Stimulated activated CD4-positive, alpha-beta T cell treated with anti-CD3 and anti-CD28 coated beads, TNF-alpha, amount 100 ng/mL, for 1 hour (primary cell): Measurements from ENCODE around the gene RABGAP1L.

Experiments
- DNase-seq, 3 donors: peaks; one replicate each; pipeline ENCODE4 v3.0.0-alpha.2; 2020; ENCODE audit warnings: low read depth in 3 of 3, low spot score in 1 of 3

RABGAP1L gene

GRCh38 chr1:174911606-174912005 lies 752.3 kb downstream of the RABGAP1L start:
- DNase-seq, result no peak

DNA sequence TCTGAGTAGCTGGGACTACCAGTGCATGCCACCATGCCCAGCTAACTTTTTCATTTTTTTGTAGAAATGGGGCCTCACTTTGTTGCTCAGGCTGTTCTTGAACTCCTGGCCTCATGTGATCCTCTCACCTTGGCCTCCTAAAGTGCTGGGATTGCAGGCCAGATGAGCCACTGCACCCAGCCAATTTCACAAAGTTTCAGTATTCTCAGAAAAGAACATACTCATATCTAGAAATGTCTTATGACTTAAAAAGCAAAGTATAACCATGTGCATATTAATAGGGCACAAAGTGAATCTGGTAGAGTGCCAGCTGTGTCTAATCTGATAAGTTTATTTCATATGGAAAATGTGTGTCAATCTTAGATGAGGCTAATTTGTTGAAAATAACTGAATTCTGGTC lies 752.9 kb downstream of the RABGAP1L start:
- DNase-seq, result no peak

- DNase-seq, result no peak
These were observed 754.0 kb downstream of the RABGAP1L start for GRCh38 chr1:174913225-174913903.

GRCh38 chr1:174914991-174915390 lies 755.7 kb downstream of the RABGAP1L start:
- no peak for DNase-seq

GRCh38 chr1:174916846-174917245 lies 757.5 kb downstream of the RABGAP1L start:
- DNase-seq, result no peak

- DNase-seq, result no peak
These were observed 760.8 kb downstream of the RABGAP1L start for GRCh38 chr1:174920093-174920492.

DNA sequence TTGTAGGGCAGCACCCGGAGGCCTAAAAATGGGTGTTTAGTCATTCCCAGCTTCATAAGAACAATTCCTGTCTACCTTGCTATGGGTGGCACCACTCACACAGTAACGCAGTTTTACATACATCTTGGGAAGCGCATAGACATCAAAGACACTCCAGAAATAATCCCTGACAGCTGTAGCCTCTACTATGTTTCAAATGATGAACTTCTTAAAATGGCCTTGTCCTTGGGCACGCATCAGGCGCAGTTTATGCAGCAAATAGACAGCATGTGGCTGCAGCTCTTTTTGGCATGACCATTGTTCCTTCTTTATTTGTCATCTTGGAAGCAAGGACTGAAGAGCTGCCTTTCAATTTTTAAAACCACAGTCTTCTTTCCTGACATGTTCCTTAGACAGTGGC lies 762.8 kb downstream of the RABGAP1L start:
- no peak for DNase-seq

DNA sequence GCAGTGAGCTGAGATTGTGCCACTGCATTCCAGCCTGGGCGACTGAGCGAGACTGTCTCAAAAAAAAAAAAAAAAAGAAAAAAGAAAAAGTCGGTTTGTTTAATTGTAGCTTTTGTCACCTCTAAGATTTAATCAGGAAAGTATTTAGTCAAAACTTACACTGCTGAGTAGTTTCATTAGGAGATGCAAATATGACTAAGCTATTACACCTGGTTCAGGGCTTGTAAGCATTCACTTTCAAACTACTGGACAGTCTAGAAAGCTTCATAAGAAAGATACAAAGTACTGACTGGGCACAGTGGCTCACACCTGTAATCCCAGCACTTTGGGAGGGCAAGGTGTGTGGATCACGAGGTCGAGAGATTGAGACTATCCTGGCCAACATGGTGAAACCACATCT lies 764.5 kb downstream of the RABGAP1L start:
- DNase-seq, result no peak

DNA sequence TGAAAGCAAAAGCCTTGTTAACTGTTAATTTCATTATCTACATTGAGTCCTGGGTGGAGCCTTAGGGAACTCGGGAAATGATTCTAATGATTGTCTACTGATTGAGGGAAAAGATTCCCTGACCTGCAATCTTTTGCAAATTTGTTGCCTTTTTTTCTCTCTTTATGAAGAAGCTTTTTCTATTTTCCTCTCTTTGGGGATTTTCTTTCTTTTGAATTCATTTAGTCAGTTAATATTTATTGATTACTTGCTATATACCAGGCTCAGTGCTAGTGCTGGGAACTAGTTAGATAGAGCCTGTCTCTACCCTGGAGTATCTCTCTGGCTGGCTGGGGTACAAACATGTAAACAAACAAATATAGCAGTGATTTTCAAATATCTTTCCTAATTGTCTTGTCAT lies 769.2 kb downstream of the RABGAP1L start:
- DNase-seq, result no peak

- no peak for DNase-seq
These were observed 771.9 kb downstream of the RABGAP1L start for GRCh38 chr1:174931214-174931613.

DNA sequence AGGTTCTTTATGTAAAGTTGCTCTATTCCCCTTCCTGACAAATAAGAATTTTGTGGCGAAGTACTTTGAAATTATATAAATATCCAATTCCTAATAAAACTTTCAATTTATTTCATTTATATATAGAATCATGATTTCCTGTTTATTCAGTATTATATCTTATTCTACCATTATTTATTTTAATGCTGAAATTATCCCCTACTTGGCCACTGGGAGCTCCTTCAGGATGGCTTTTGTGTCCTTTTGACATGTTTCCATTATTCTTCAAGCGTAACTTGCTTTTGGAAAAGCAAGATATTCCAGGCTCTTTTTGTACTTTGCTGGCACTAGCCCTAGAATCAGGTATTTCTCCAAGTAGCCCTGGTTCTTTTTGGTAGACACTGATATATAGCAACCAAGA lies 773.3 kb downstream of the RABGAP1L start:
- no peak for DNase-seq

GRCh38 chr1:174935961-174936727 lies 776.8 kb downstream of the RABGAP1L start:
- no peak for DNase-seq

DNA sequence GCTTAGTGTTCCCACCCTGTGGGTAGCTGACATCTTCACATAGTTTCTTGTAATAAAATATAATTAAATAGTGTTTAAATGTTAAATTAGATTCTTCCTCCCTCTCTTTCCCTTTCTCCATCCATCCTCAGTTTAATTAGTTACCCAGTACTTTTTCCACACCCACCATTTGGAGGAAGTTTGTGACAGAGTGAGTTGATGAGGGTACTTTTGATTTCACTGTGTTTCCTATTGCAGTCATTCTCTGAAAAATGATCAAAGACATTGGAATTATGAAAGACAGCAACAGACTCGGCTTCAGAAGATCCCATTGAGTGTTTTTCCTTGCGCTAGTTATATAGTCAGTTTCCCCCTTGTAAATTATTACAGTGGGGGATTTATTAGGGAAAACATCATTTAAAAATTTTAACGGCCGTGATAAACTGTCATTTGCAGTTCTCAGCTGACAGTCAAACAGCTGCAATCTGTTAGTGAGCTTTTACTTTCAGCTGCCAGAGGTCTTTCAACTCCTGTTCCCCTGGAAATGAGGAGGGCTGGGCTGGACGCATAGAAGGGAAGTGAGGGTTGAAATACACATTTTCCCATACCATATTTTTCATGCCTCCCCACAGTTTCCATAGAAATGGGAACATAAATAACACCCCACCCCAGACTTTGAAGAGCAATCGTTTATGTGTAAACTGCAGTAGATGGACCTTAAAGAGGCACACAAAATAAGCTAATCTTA lies 779.1 kb downstream of the RABGAP1L start:
- DNase-seq, result no peak

- DNase-seq, result no peak
These were observed 780.6 kb downstream of the RABGAP1L start for GRCh38 chr1:174939775-174940545.

DNA sequence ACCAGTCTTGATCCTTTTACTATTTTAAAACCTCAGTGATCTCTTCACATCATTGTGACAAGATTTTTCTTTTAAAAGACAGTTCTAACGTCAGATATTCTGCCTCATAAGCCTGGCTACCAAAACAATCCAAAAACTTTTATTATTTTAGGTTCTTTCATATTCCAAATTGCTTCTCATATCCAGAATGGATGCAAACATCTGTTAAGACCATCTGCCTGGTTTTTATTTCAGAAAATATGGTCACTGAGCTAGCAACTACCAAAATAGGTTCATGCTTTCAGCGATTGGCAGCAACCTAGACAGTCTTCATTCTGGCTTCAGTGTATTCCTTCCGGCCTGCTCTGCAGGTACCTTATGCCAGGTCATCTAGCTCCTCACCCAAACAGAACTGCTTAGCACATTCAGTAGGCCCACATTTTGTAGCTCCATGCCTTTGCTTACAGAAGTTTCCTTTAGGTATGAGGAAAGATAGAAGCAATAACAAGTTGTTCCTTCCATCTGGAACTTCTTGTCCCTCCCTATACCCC lies 781.4 kb downstream of the RABGAP1L start:
- no peak for DNase-seq

DNA sequence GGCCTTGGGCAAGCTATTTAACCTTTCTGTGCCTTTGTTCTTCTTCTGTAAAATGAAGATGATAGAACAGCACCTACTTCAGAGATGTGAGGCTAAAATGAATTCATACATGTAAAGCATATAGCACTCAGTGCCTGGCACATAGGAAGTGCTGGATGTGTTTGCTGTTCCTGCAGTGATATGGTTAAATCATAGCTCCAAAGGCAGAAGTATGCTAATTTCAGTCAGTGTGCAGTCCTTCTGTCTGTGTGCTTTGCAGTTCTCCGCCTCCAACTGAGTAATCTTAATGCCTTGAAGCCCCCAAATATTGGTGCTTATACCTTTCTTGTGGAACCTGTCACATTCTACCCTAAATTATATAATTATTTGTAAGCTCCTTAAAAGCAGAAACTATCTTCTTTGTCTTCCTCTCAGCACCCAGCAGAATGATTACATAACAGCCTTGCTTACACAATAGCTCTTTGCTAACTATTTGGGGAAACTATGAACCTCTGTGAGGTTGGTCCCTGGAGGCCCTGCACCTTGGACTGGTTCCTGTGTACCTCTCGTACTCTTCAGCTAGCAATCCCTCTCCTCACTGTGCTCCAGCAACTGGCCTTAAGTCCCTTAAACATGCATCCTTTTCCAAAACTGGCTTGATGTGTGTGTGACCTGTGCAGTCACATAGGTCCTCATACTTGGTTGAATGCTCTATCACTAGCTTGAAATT lies 783.4 kb downstream of the RABGAP1L start:
- DNase-seq, result no peak

GRCh38 chr1:174946031-174946430 lies 786.7 kb downstream of the RABGAP1L start:
- DNase-seq, result no peak

- DNase-seq, result no peak
These were observed 789.7 kb downstream of the RABGAP1L start for GRCh38 chr1:174949061-174949460.

- no peak for DNase-seq
These were observed 790.3 kb downstream of the RABGAP1L start for GRCh38 chr1:174949645-174950044.

GRCh38 chr1:174953285-174954072 lies 794.2 kb downstream of the RABGAP1L start:
- DNase-seq, result no peak
